Activated T-cell treated with anti-CD3 and anti-CD28 coated beads for 48 hours (primary cell): ENCODE measurements around the gene KLF12.

Source experiments
- DNase-seq: peaks from one replicate; pipeline ENCODE4 v3.0.0-alpha.2; 2020; ENCODE audit warnings: low read depth

The KLF12 gene

GRCh38 chr13:74134777-74135325 is 647 bp upstream of the KLF12 start:
- peak; percentile 74 for DNase-seq

DNA sequence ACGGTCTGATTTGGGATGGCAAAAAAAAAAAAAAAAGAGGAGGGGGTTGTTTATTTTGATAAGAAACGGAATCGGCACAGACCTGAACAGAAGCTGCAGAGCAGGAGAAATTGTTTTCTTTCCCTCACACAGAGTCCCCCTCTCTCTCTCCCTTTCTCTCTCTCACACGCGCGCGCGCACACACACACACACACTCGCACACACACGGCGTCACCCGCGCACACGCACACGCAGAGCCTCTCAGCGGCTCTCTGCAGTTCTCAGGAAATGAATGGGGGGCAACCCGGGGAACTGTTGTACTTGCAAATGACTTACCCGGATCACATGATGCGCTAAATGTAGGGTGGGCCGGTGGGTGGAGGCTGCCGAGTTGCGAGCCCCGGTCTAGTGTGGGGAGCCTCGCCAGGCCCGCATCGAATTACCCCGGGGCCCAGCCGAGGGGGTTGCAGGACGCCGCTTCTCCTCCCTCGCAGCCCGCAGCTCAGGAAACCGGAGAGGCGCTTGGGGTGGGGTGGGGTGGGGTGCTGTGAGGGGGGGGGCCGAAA is 475 bp downstream of the KLF12 start:
- peak; percentile 78 for DNase-seq

DNA sequence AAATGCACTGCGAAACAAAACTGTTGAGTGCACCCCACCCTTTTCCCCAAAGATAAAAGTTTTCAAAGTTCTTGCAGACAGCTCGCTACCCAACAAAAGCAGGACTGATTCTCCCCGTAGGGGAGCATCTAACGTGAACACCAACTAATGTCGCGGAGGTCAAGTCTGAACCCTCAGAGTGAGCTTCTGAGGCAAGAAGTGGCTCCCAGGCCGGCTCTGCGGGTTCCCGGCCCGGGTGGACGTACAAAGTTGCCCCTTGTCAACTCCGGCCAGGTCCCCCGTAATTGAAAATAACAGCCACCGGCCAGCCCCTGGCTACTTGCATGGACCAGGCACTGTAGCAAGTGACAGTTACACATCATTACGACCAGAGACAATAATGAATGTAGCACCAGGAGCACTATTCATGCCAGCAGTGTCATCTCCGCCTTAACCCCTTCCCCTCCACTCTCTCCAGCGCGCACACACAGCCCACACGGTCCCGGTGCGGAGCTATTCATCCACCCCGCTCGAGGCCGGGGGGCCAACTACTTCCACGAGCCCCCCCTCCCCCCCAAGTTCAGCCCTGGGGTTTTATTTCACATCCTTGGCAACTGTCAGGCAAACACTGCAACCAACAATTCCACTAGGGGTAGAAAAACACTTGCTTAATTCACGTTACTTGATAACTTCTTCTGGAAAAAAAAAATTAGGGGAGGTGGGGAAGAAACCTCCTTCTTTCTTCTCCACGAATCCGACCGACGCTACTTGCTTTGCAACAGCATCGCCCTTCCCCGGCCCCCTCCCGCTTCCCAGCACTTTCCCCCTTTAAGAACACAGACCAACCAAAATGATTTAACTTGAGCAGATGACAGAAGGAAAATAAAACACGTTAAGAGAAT is 1.2 kb downstream of the KLF12 start:
- peak; percentile 36 for DNase-seq

GRCh38 chr13:74132152-74132775 is 1.9 kb downstream of the KLF12 start:
- DNase-seq: peak; percentile 4

DNA sequence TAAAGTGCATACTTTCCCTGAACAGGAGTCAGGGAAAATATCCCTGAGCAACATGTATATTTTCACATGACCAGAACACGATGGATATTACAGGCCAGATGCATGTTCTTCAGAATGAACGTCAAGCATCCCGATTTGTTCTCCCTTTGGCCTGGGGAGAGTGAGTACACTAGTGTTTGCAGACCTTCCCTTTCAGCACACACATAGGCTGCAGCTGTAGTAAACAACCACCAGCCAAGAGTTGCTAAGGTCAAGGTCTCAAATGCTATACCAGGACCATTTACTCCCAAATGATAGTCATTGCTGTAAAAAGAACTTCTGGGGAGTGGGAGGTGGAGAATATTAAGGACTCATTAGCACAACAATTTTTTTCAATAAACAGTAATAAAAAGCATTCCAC is 3.0 kb downstream of the KLF12 start:
- no peak for DNase-seq

DNA sequence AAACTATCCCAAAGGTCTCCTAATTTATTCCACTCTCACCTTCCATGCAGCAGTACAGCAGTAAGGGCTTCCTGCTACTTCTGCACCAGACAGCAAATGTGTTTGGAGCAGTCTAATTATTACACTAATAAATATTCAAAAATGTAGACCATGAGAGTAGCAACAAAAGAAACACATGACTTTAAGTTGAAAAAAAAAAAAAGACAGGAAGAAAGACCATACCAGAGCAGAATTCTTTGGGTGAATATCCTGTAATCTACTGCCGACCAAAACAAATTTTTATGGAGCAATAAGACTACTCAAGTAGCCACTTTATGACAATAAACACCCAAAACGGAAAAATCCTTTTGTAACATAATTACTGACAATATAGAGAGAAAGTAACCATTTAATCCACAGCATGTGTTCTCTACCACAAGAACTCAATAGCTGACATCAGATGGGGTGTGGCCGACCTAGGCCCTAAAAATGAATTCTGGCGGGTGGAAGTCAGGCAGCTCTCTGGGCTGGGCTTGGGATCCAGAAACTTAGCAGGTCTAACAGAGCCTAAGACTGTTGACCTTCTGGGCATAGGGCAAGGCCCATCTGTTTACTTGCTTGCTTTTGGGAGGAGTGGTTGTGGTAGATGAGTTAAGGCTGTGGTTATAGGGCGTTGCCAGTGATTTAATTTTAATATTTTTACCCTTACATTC is 4.6 kb downstream of the KLF12 start:
- peak; percentile 4 for DNase-seq

GRCh38 chr13:74128156-74128767 is 5.9 kb downstream of the KLF12 start:
- DNase-seq: peak; percentile 17

DNA sequence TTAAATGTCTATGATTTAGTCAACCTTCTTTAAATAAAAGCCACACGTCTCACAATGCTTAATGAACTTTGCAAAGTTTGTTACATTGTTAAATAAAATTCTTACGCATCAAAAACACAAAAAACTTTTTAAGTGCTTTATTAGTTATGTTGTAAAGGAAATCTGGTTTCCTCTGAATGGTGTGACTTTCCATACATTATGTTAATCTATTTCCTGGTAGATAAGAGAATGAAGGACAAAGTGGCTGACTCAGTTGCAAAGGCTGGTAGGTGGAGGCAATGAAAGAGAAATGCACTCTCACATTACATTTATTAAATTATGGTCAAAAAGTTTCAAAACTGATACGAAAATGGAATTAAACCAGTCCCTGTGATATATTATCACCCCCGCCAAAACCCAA is 15.9 kb downstream of the KLF12 start:
- no peak for DNase-seq

GRCh38 chr13:74117207-74117705 is 16.9 kb downstream of the KLF12 start:
- no peak for DNase-seq

GRCh38 chr13:74115133-74115532 is 19.1 kb downstream of the KLF12 start:
- no peak for DNase-seq

- no peak for DNase-seq
These were observed 19.6 kb downstream of the KLF12 start for GRCh38 chr13:74114641-74115040.

DNA sequence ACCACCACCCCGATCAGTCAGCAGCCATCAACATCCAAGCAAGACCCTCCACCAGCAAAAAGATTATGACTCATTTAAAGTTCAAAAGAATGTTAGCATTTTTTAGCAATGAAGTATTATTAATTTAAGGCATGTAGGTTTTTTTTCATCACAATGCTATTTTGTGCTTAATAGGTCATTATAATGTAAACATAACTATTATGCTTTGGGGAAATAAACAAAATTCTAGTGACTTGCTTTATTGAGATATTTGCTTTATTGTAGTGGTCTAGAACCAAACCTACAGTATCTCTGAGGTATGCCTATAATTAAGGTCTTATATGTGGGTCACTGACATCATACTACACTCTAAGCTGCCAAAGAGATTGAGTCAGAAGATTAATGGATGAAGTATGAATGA is 20.0 kb downstream of the KLF12 start:
- DNase-seq: no peak

- no peak for DNase-seq
These were observed 22.0 kb downstream of the KLF12 start for GRCh38 chr13:74111901-74112824.

- no peak for DNase-seq
These were observed 22.8 kb downstream of the KLF12 start for GRCh38 chr13:74111399-74111798.

DNA sequence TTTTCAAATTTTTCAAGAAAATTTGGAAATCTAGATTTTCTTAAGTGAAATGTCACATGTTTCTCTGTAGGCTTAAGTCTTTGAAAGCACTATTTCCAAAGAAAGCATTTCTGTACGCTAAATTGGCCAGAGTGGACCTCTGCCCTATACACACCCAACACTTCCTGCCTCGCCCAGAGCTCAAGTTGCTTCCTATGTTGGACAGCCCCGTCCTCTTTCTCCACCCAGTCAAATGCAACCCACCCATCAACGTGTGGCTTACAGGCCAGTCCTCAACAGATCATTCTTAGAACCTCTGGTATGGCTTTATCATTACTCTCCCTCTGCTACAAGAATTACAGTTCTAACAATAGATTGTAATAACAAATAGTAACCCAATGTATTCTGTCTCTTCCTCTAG is 24.2 kb downstream of the KLF12 start:
- DNase-seq: no peak

- no peak for DNase-seq
These were observed 26.6 kb downstream of the KLF12 start for GRCh38 chr13:74107598-74107997.

- DNase-seq: no peak
These were observed 28.3 kb downstream of the KLF12 start for GRCh38 chr13:74105871-74106270.

DNA sequence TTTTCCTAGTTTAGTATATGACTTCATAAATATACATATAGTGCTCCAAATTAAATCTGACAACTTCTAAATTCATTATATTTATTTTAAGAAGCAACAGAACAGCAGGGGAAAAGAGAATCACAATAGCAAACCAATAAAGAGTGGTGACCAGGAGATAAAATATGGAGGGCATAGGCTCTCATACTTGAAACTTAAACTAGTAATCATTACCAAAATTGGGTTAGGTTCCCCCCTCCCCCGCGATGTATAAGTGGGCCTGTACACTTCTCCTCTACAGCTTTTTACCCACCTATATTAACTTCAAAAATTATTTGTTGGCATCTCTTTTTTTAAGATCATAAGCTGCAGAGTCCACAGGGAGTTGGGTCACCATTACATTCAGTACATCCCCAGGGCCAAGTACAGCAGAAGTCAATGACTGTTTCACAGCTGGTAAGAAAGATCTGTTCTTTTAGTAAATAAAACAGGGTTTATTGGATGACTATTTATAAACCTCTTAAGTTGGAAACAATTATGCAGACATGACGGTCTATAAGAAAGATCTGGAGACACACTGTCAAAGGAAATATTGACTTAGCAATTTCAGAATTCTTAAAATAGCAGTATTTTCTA is 29.4 kb downstream of the KLF12 start:
- DNase-seq: no peak

DNA sequence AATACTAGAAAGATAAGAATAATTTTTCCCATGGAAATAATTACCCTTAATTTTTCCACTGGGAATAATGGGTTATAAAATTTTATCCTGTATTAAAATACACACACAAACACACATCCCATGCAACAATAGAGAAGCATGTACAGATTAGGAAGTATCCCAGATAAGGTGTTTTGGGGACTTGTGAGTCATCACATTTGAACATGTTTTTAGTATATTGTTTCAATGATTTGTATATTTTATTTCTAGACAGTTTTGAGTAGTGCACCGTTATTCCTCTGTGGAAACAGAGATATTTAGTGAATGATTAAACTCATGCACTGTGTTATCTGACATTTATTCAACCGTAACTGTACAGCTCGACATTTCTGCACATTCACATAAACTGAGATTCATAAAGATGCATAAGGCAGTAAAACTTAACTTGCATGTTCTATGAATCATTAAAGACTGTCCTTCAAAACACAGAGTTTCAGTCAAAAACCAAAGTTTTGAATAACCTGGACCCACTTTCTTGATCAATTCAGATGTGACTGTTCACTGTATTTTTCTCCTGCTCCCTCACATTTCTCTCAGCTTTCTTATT is 30.1 kb downstream of the KLF12 start:
- DNase-seq: no peak

GRCh38 chr13:74103196-74103595 is 31.0 kb downstream of the KLF12 start:
- no peak for DNase-seq
